ENCODE results near the gene PTPN14. TPM values are rescaled to one million over a fixed set of nuclear protein-coding genes. Genes with fewer than 3 reads are reported as not detected.

PTPN14 gene
- total RNA-seq, 1 experiment from 2014 or later, result 76.4 TPM

DNA sequence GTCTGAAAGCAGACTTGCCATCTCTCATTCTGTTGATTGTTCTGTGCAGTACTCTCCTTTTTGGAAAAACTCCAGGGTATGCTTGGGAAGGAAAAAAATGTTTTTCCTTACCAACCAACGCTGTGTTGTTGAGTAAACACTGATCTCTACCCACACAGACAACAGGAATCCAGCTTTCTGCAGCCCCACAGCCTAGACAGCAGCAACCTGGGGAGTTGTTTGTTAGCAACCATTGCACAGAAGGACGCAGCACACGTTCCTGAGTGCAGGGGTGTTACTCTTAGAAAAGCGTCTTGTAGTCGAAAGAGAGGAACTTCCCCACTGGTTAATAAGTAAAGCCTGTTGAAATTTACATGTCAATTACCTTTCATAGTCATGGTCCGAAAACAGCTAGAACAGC lies 213.9 kb downstream of the PTPN14 start:
- no peak overlapping the region for H2AFZ ChIP-seq (ENCODE audit: low read length)
- H3K56ac ChIP-seq (ENCODE audit: insufficient read length, low read depth, low read length), result no peak overlapping the region
- H3K4me3 Mint-ChIP-seq, result no peak overlapping the region
- H2BK12ac ChIP-seq (ENCODE audit: insufficient read length, low read depth, low read length), result peak overlapping the region; percentile 94
- DNase-seq, result no peak
- peak overlapping the region; percentile 86 for H3K18ac ChIP-seq (ENCODE audit: insufficient read length, low read depth, low read length)
- H4K20me1 ChIP-seq (ENCODE audit: control insufficient read depth, insufficient read depth, insufficient read length), result no peaks in the 10 kb centered on the region
- no peak overlapping the region for H3K4ac ChIP-seq (ENCODE audit: low read depth, low read length)
- no peaks in the 10 kb centered on the region for H3K9me3 Mint-ChIP-seq
- H4K8ac ChIP-seq (replicated peaks; ENCODE audit: insufficient read length, low read depth, low read length), result no peak overlapping the region
- H3K4me1 ChIP-seq (ENCODE audit: insufficient read depth, low read length), result peaks cover 3% of the 10 kb centered on the region
- H2BK20ac ChIP-seq (ENCODE audit: low read depth, low read length, poor library complexity, severe bottlenecking), result no peak overlapping the region
- no peak overlapping the region for H4K91ac ChIP-seq (ENCODE audit: insufficient read length, low read depth, low read length)
- no peak overlapping the region for H3K27ac ChIP-seq (ENCODE audit: insufficient read length, low read depth, low read length)
- no peaks in the 10 kb centered on the region for H3K27me3 ChIP-seq (ENCODE audit: insufficient read depth, low read length)
- no peaks in the 10 kb centered on the region for H3K27me3 Mint-ChIP-seq (ENCODE audit: low read depth)
- H3K27ac Mint-ChIP-seq, result peak overlapping the region in 2 of 3 experiments; percentile 32 to 71; a peak in 4 of 7 replicates
- no peaks in the 10 kb centered on the region for H3K23me2 ChIP-seq (ENCODE audit: insufficient read length, low read depth, low read length, poor library complexity, severe bottlenecking)
- no peak overlapping the region for H2AK5ac ChIP-seq (ENCODE audit: insufficient read length, low read length)
- H3K79me1 ChIP-seq (ENCODE audit: insufficient read depth, low read depth, low read length, poor library complexity, severe bottlenecking), result no peaks in the 10 kb centered on the region
- H3K79me2 ChIP-seq (ENCODE audit: insufficient read depth, low read length), result no peaks in the 10 kb centered on the region
- H3K14ac ChIP-seq (ENCODE audit: insufficient read depth, low read length), result peak overlapping the region; percentile 73; the same call in 1 of the 2 replicates
- peak overlapping the region; percentile 81 for H3T11ph ChIP-seq (ENCODE audit: low read length)
- H2BK5ac ChIP-seq (ENCODE audit: insufficient read length, low read length), result no peak overlapping the region
- H2BK15ac ChIP-seq (ENCODE audit: low read depth, low read length), result no peak overlapping the region
- no peak overlapping the region for H2BK120ac ChIP-seq (ENCODE audit: low read depth, low read length, poor library complexity, severe bottlenecking)
- peak overlapping the region; percentile 39 for H4K5ac ChIP-seq (ENCODE audit: insufficient read length, low read depth, low read length)
- no peak overlapping the region for H3K23ac ChIP-seq (ENCODE audit: insufficient read length, low read depth, low read length)
- TF ChIP-seq, protein P1, sequence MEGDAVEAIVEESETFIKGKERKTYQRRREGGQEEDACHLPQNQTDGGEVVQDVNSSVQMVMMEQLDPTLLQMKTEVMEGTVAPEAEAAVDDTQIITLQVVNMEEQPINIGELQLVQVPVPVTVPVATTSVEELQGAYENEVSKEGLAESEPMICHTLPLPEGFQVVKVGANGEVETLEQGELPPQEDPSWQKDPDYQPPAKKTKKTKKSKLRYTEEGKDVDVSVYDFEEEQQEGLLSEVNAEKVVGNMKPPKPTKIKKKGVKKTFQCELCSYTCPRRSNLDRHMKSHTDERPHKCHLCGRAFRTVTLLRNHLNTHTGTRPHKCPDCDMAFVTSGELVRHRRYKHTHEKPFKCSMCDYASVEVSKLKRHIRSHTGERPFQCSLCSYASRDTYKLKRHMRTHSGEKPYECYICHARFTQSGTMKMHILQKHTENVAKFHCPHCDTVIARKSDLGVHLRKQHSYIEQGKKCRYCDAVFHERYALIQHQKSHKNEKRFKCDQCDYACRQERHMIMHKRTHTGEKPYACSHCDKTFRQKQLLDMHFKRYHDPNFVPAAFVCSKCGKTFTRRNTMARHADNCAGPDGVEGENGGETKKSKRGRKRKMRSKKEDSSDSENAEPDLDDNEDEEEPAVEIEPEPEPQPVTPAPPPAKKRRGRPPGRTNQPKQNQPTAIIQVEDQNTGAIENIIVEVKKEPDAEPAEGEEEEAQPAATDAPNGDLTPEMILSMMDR (conservative IDR thresholded peaks at IDR 0.05), result no peak
- H3K4me2 ChIP-seq (ENCODE audit: insufficient read depth, insufficient read length, low read length), result peak overlapping the region; percentile 6
- H3K9ac ChIP-seq (ENCODE audit: extremely low read depth, insufficient read length, low read length), result peak overlapping the region; percentile 12
- peaks cover 0 to 4% (median 0%) of the 10 kb centered on the region in 3 experiments; a peak in 3 of 7 replicates for H3K36me3 Mint-ChIP-seq (ENCODE audit: insufficient read depth in 1 of 3, low read depth in 3 of 3)
- H3K9me3 ChIP-seq (ENCODE audit: control insufficient read depth, low read depth, low read length), result no peaks in the 10 kb centered on the region
- H3K4me1 Mint-ChIP-seq, result peaks cover 33 to 34% of the 10 kb centered on the region in 2 experiments
- no CpG with 5 or more reads among the region's 6 CpGs for WGBS (ENCODE audit: extremely low coverage, insufficient read length, low lambda C conversion rate)
